DOHH2 (cell line): ENCODE data around the gene PTPN22.

Experiments used
- CTCF ChIP-seq: fragments of 200-600 bp; sonication (generic); IDR thresholded peaks from one replicate; pipeline ENCODE4 v1.5.1; 2014; ENCODE audit warnings: antibody characterized with exemption, mild to moderate bottlenecking, low read depth, low read length; ENCODE audit not compliant: poor library complexity, severe bottlenecking
- EZH2phosphoT487 ChIP-seq: fragments of 200-600 bp; sonication (generic); IDR thresholded peaks from 2 replicates; pipeline ENCODE4 v1.6.1; 2017; ENCODE audit warnings: borderline replicate concordance, mild to moderate bottlenecking, antibody characterized with exemption, low read length, moderate library complexity, mixed read lengths

GRCh38 chr1:113904293-113904673 is 32.8 kb upstream of the PTPN22 start:
- TF ChIP-seq CTCF (no peak), EZH2phosphoT487 (no peak)
